Medulla oblongata (tissue), 1 donor: ENCODE results near the gene SLIT3.
"Not testable (repeated sequence)": the region's sequence is repeated elsewhere in the genome, so short reads cannot be mapped to it uniquely, and the experiment has no call there.

Experiments
- DNase-seq: peaks from one replicate; pipeline ENCODE4 v3.0.0-alpha.2; 2015; ENCODE audit errors: extremely low spot score

SLIT3 gene

GRCh38 chr5:168771678-168772077 is 529.3 kb downstream of the SLIT3 start:
- DNase-seq = no peak

GRCh38 chr5:168770996-168771395 is 529.9 kb downstream of the SLIT3 start:
- no peak for DNase-seq

GRCh38 chr5:168770036-168770498 is 530.9 kb downstream of the SLIT3 start:
- no peak for DNase-seq

GRCh38 chr5:168768172-168768571 is 532.8 kb downstream of the SLIT3 start:
- DNase-seq = no peak

- peak; percentile 63 for DNase-seq
These were observed 534.6 kb downstream of the SLIT3 start for GRCh38 chr5:168766426-168766700.

- DNase-seq = no peak
These were observed 535.2 kb downstream of the SLIT3 start for GRCh38 chr5:168765551-168766425.

GRCh38 chr5:168765086-168765550 is 535.8 kb downstream of the SLIT3 start:
- DNase-seq = no peak

- no peak for DNase-seq
These were observed 544.2 kb downstream of the SLIT3 start for GRCh38 chr5:168756453-168757391.

- no peak for DNase-seq
These were observed 545.3 kb downstream of the SLIT3 start for GRCh38 chr5:168755548-168756093.

GRCh38 chr5:168753691-168754254 is 547.2 kb downstream of the SLIT3 start:
- no peak for DNase-seq

GRCh38 chr5:168752416-168753190 is 548.3 kb downstream of the SLIT3 start:
- DNase-seq = no peak

GRCh38 chr5:168752012-168752411 is 548.9 kb downstream of the SLIT3 start:
- DNase-seq = no peak

GRCh38 chr5:168750926-168751325 is 550.0 kb downstream of the SLIT3 start:
- no peak for DNase-seq

- DNase-seq = no peak
These were observed 551.4 kb downstream of the SLIT3 start for GRCh38 chr5:168749391-168750100.

- peak; percentile 47 for DNase-seq
These were observed 552.8 kb downstream of the SLIT3 start for GRCh38 chr5:168747987-168748777.

- DNase-seq = no peak
These were observed 553.9 kb downstream of the SLIT3 start for GRCh38 chr5:168746893-168747640.

GRCh38 chr5:168746126-168746892 is 554.6 kb downstream of the SLIT3 start:
- DNase-seq = not testable (repeated sequence)

- DNase-seq = no peak
These were observed 557.3 kb downstream of the SLIT3 start for GRCh38 chr5:168743617-168744016.
